Body of pancreas (tissue), 4 donors: ENCODE measurements around the gene CAPZB. TPM values are rescaled to one million over a fixed set of nuclear protein-coding genes. Genes with fewer than 3 reads are reported as not detected.
"Not testable (repeated sequence)": the region's sequence is repeated elsewhere in the genome, so short reads cannot be mapped to it uniquely, and the experiment has no call there.

ENCODE experiments used
- ATAC-seq: fragments of 150-250 bp; one replicate; pipeline ENCODE4 v1.9.1; 2016
- DNase-seq, 4 donors: peaks; one replicate each; pipeline ENCODE4 v3.0.0-alpha.2; 2019
- H3K27ac ChIP-seq, 4 donors: fragments of 200-600 bp; sonication (generic); 1 replicate in 3 of 4; 2 replicates in 1 of 4; pipeline versions ENCODE4 v1.5.1 to v1.6.1; 2016 to 2019; ENCODE audit warnings: mild to moderate bottlenecking in 1 of 4, mixed read lengths in 1 of 4, moderate library complexity in 1 of 4
- H3K27me3 ChIP-seq, 2 donors: fragments of 200-600 bp; sonication (generic); one replicate each; pipeline ENCODE4 v1.6.0; 2016; ENCODE audit warnings: mild to moderate bottlenecking in 1 of 2
- H3K36me3 ChIP-seq, 2 donors: fragments of 200-600 bp; sonication (generic); replicated peaks in 1 of 2; 2 replicates each; pipeline ENCODE4 v1.5.1; 2016; ENCODE audit warnings: low read depth in 2 of 2; ENCODE audit not compliant: insufficient read depth in 1 of 2
- H3K4me1 ChIP-seq: fragments of 200-600 bp; sonication (generic); one replicate; pipeline ENCODE4 v1.6.0; 2016
- H3K4me3 ChIP-seq, 2 donors: fragments of 200-600 bp; sonication (generic); 1 replicate in 1 of 2; 2 replicates in 1 of 2; pipeline ENCODE4 v1.5.1; 2016 to 2019
- H3K9me3 ChIP-seq, 3 donors: fragments of 200-600 bp; sonication (generic); 1 replicate in 2 of 3; 2 replicates in 1 of 3; pipeline ENCODE4 v1.5.1; 2016
- CTCF ChIP-seq, 7 experiments: fragments of 450-650 bp in 4 of 7; fragments of 200-600 bp in 3 of 7; sonication (generic) in 3 of 7; IDR thresholded peaks; one replicate each; pipeline ENCODE4 v1.5.1; 2016 to 2019; ENCODE audit warnings: antibody characterized with exemption in 7 of 7
- POLR2A ChIP-seq, 3 donors: fragments of 450-650 bp; IDR thresholded peaks; one replicate each; pipeline ENCODE4 v1.6.1; 2016; ENCODE audit warnings: antibody characterized with exemption in 3 of 3, mild to moderate bottlenecking in 2 of 3
- WGBS, 2 donors: methylation state at CpG; one replicate each; pipeline ENCODE4 v1.1.5; 2017; 5-methylcytosine and 5-hydroxymethylcytosine counted together
- intact Hi-C: fragments of 100-400 bp; cut with DNase I; formaldehyde crosslinking; loops from one replicate; pipeline ENCODE4 v1.15.1; 2023
- total RNA-seq, 2 donors: library from RNA; depleted of rRNA; stranded (reverse); fragments of >200 nt; gene quantifications; one replicate each; pipeline ENCODE4 v1.1.0, GENCODE V29; 2016

CAPZB gene
- total RNA-seq, 2 donors from 2014 or later: 35.5 to 54.1 TPM

- no peak for ATAC-seq
- Histone ChIP-seq H3K9me3 (no peaks in the 10 kb centered on the region), H3K27me3 (no peaks in the 10 kb centered on the region), H3K27ac (no peak overlapping the region), H3K4me3 (no peak overlapping the region), H3K36me3 (no peaks in the 10 kb centered on the region), H3K4me1 (no peaks in the 10 kb centered on the region)
- 71 to 76% methylated on average over 7 of the region's 7 CpGs for WGBS, 2 donors
- intact Hi-C loops: no loop called here
- TF ChIP-seq POLR2A (IDR thresholded peaks at IDR 0.05): no peak
- no peak for TF ChIP-seq CTCF (IDR thresholded peaks at IDR 0.05)
- no peak for DNase-seq
These were observed 44.3 kb upstream of the CAPZB start for GRCh38 chr1:19529664-19530063.

- WGBS, 2 donors: 77 to 78% methylated on average over 2 of the region's 2 CpGs
These were observed 43.1 kb upstream of the CAPZB start for GRCh38 chr1:19528438-19528837.

GRCh38 chr1:19525607-19526545 is 40.5 kb upstream of the CAPZB start:
- no peak for ATAC-seq
- intact Hi-C loops: no loop called here
- 78 to 80% methylated on average over 7 to 8 of the region's 8 CpGs for WGBS, 2 donors
- Histone ChIP-seq H3K4me3 (no peak overlapping the region), H3K27ac (no peak overlapping the region), H3K36me3 (no peaks in the 10 kb centered on the region), H3K9me3 (no peaks in the 10 kb centered on the region), H3K27me3 (no peaks in the 10 kb centered on the region), H3K4me1 (no peaks in the 10 kb centered on the region)
- no peak for DNase-seq
- TF ChIP-seq CTCF (IDR thresholded peaks at IDR 0.05) (no peak), POLR2A (IDR thresholded peaks at IDR 0.05) (no peak)

More at GRCh38 chr1:19528438-19528837, 43.1 kb upstream of the CAPZB start:
- Histone ChIP-seq H3K27ac (no peak overlapping the region), H3K4me3 (no peak overlapping the region), H3K9me3 (no peaks in the 10 kb centered on the region), H3K36me3 (no peaks in the 10 kb centered on the region), H3K27me3 (no peaks in the 10 kb centered on the region), H3K4me1 (no peaks in the 10 kb centered on the region)
- intact Hi-C loops: no loop called here
- no peak for DNase-seq
- ATAC-seq: no peak
- TF ChIP-seq CTCF (IDR thresholded peaks at IDR 0.05) (no peak), POLR2A (IDR thresholded peaks at IDR 0.05) (no peak)

GRCh38 chr1:19524791-19525190 is 39.5 kb upstream of the CAPZB start:
- no peak for TF ChIP-seq CTCF (IDR thresholded peaks at IDR 0.05)
- intact Hi-C loops: no loop called here
- Histone ChIP-seq H3K27ac (no peak overlapping the region), H3K36me3 (no peaks in the 10 kb centered on the region), H3K4me3 (no peak overlapping the region), H3K27me3 (no peaks in the 10 kb centered on the region), H3K4me1 (no peaks in the 10 kb centered on the region), H3K9me3 (no peaks in the 10 kb centered on the region)
- WGBS, 2 donors: 91 to 97% methylated on average over 3 to 5 of the region's 5 CpGs
- ATAC-seq: no peak
- DNase-seq: no peak

- H3K36me3 ChIP-seq, H3K27ac ChIP-seq, DNase-seq, H3K9me3 ChIP-seq, intact Hi-C loops, H3K4me1 ChIP-seq, H3K27me3 ChIP-seq, ATAC-seq, H3K4me3 ChIP-seq: not testable (repeated sequence)
- 74 to 89% methylated on average over 4 of the region's 4 CpGs for WGBS, 2 donors
These were observed 37.2 kb upstream of the CAPZB start for GRCh38 chr1:19522570-19522969.
